H9 (cell line): Measurements from ENCODE around the gene QSOX2. TPM values are rescaled to one million over a fixed set of nuclear protein-coding genes. Genes with fewer than 3 reads are reported as not detected.

Experiments used
- DNase-seq: peaks from one replicate; pipeline ENCODE4 v3.0.0-alpha.2; 2017
- H2AFZ ChIP-seq: one replicate; pipeline ENCODE4 v1.6.1; 2013; ENCODE audit warnings: mild to moderate bottlenecking, low read length, control low read depth, moderate library complexity
- H2AK5ac ChIP-seq: 2 replicates; pipeline ENCODE4 v1.6.1; 2013; ENCODE audit warnings: low read length, control low read depth, mixed read lengths; ENCODE audit not compliant: insufficient read length
- H2BK120ac ChIP-seq: one replicate; pipeline ENCODE4 v1.6.1; 2013; ENCODE audit warnings: low read depth, mild to moderate bottlenecking, low read length, control low read depth, inconsistent platforms; ENCODE audit not compliant: poor library complexity, severe bottlenecking
- H2BK12ac ChIP-seq: 2 replicates; pipeline ENCODE4 v1.6.1; 2013; ENCODE audit warnings: low read length, control low read depth, mixed read lengths, low read depth; ENCODE audit not compliant: insufficient read length
- H2BK15ac ChIP-seq: 2 replicates; pipeline ENCODE4 v1.6.1; 2013; ENCODE audit warnings: low read depth, low read length, control low read depth
- H2BK20ac ChIP-seq: one replicate; pipeline ENCODE4 v1.6.1; 2013; ENCODE audit warnings: low read depth, mild to moderate bottlenecking, low read length, control low read depth, inconsistent platforms; ENCODE audit not compliant: poor library complexity, severe bottlenecking
- H2BK5ac ChIP-seq: 2 replicates; pipeline ENCODE4 v1.6.1; 2013; ENCODE audit warnings: low read length, control low read depth, mixed read lengths; ENCODE audit not compliant: insufficient read length
- H3K14ac ChIP-seq: 2 replicates; pipeline ENCODE4 v1.6.1; 2013; ENCODE audit warnings: low read length, control low read depth; ENCODE audit not compliant: insufficient read depth
- H3K18ac ChIP-seq: 2 replicates; pipeline ENCODE4 v1.6.1; 2013; ENCODE audit warnings: low read depth, mild to moderate bottlenecking, mixed read lengths, low read length, control low read depth; ENCODE audit not compliant: insufficient read length
- H3K23ac ChIP-seq: 2 replicates; pipeline ENCODE4 v1.6.1; 2013; ENCODE audit warnings: low read length, control low read depth, mixed read lengths, low read depth; ENCODE audit not compliant: insufficient read length
- H3K23me2 ChIP-seq: 2 replicates; pipeline ENCODE4 v1.6.1; 2013; ENCODE audit warnings: low read depth, mild to moderate bottlenecking, mixed read lengths, low read length, control low read depth; ENCODE audit not compliant: insufficient read length, poor library complexity, severe bottlenecking
- H3K27ac ChIP-seq: 2 replicates; pipeline ENCODE4 v1.5.1; 2013; ENCODE audit warnings: low read length, control low read depth, mixed read lengths, low read depth; ENCODE audit not compliant: insufficient read length
- H3K27me3 ChIP-seq: 2 replicates; pipeline ENCODE4 v1.6.1; 2013; ENCODE audit warnings: low read length, control low read depth, inconsistent platforms; ENCODE audit not compliant: insufficient read depth
- H3K4ac ChIP-seq: 2 replicates; pipeline ENCODE4 v1.6.1; 2013; ENCODE audit warnings: low read depth, mild to moderate bottlenecking, control low read depth, inconsistent platforms, low read length, moderate library complexity
- H3K4me1 ChIP-seq: 2 replicates; pipeline ENCODE4 v1.6.1; 2013; ENCODE audit warnings: low read length, control low read depth, inconsistent platforms; ENCODE audit not compliant: insufficient read depth
- H3K4me2 ChIP-seq: 2 replicates; pipeline ENCODE4 v1.6.1; 2013; ENCODE audit warnings: low read length, control low read depth, mixed read lengths; ENCODE audit not compliant: insufficient read length, insufficient read depth
- H3K56ac ChIP-seq: 2 replicates; pipeline ENCODE4 v1.6.1; 2013; ENCODE audit warnings: low read depth, mild to moderate bottlenecking, mixed read lengths, low read length, control low read depth; ENCODE audit not compliant: insufficient read length
- H3K79me1 ChIP-seq: 2 replicates; pipeline ENCODE4 v1.6.1; 2013; ENCODE audit warnings: low read depth, mild to moderate bottlenecking, moderate library complexity, low read length, control low read depth, inconsistent platforms; ENCODE audit not compliant: insufficient read depth, poor library complexity, severe bottlenecking
- H3K79me2 ChIP-seq: 2 replicates; pipeline ENCODE4 v1.6.1; 2013; ENCODE audit warnings: low read length, control low read depth, inconsistent platforms; ENCODE audit not compliant: insufficient read depth
- H3K9ac ChIP-seq: 2 replicates; pipeline ENCODE4 v1.6.1; 2013; ENCODE audit warnings: low read length, control low read depth, mixed read lengths; ENCODE audit not compliant: insufficient read length; ENCODE audit errors: extremely low read depth
- H3K9me3 ChIP-seq: one replicate; pipeline ENCODE4 v1.6.1; 2013; ENCODE audit warnings: low read depth, low read length, inconsistent platforms; ENCODE audit not compliant: control insufficient read depth
- H3T11ph ChIP-seq: one replicate; pipeline ENCODE4 v1.6.1; 2013; ENCODE audit warnings: mild to moderate bottlenecking, low read length, control low read depth, inconsistent platforms
- H4K20me1 ChIP-seq: one replicate; pipeline ENCODE4 v1.6.1; 2013; ENCODE audit not compliant: control insufficient read depth, insufficient read length, insufficient read depth
- H4K5ac ChIP-seq: 2 replicates; pipeline ENCODE4 v1.6.1; 2013; ENCODE audit warnings: low read depth, mild to moderate bottlenecking, mixed read lengths, low read length, control low read depth; ENCODE audit not compliant: insufficient read length
- H4K8ac ChIP-seq: replicated peaks from 2 replicates; pipeline ENCODE4 v1.6.1; 2013; ENCODE audit warnings: low read length, control low read depth, mixed read lengths, low read depth; ENCODE audit not compliant: insufficient read length
- H4K91ac ChIP-seq: 2 replicates; pipeline ENCODE4 v1.6.1; 2013; ENCODE audit warnings: low read depth, mild to moderate bottlenecking, moderate library complexity, mixed read lengths, low read length, control low read depth; ENCODE audit not compliant: insufficient read length
- H3K27ac Mint-ChIP-seq, 3 experiments: 2 replicates in 2 of 3; 3 replicates in 1 of 3; pipeline ENCODE4 v1.8.0; 2020 to 2021; ENCODE audit warnings: mixed read lengths in 3 of 3, mild to moderate bottlenecking in 1 of 3, moderate library complexity in 1 of 3
- H3K27me3 Mint-ChIP-seq: 2 replicates; pipeline ENCODE4 v1.8.0; 2021; ENCODE audit warnings: low read depth, mild to moderate bottlenecking, moderate library complexity, mixed read lengths
- H3K36me3 Mint-ChIP-seq, 3 experiments: 2 replicates in 2 of 3; 3 replicates in 1 of 3; pipeline ENCODE4 v1.8.0; 2020 to 2021; ENCODE audit warnings: low read depth in 3 of 3, mixed read lengths in 3 of 3; ENCODE audit not compliant: insufficient read depth in 1 of 3
- H3K4me1 Mint-ChIP-seq, 2 experiments: 2 replicates each; pipeline ENCODE4 v1.8.0; 2020; ENCODE audit warnings: mixed read lengths in 2 of 2
- H3K4me3 Mint-ChIP-seq, 2 experiments: 2 replicates in 1 of 2; 3 replicates in 1 of 2; pipeline ENCODE4 v1.8.0; 2020 to 2021; ENCODE audit warnings: mild to moderate bottlenecking in 2 of 2, mixed read lengths in 2 of 2, moderate library complexity in 1 of 2
- H3K9me3 Mint-ChIP-seq, 2 experiments: 2 replicates in 1 of 2; 3 replicates in 1 of 2; pipeline ENCODE4 v1.8.0; 2020; ENCODE audit warnings: mild to moderate bottlenecking in 2 of 2, mixed read lengths in 2 of 2, moderate library complexity in 1 of 2
- CTCF ChIP-seq: fragments of 200-600 bp; sonication (generic); conservative IDR thresholded peaks from 3 replicates; pipeline ENCODE4 v1.8.0; 2021; ENCODE audit warnings: antibody characterized with exemption, mild to moderate bottlenecking
- WGBS: extraction: QIAGEN DNeasy Blood & Tissue Kit; methylation state at CpG from one replicate; pipeline ENCODE4 v1.1.7; 2013; ENCODE audit warnings: missing lambda C conversion rate, low lambda C conversion rate, mixed read lengths; ENCODE audit not compliant: insufficient read length; ENCODE audit errors: extremely low coverage; 5-methylcytosine and 5-hydroxymethylcytosine counted together
- long read RNA-seq: library from polyadenylated mRNA; unstranded; transcript quantifications from one replicate; pipeline ENCODE4 v2.0.0, GENCODE V29; 2020
- total RNA-seq: library from RNA; stranded (reverse); gene quantifications from 2 replicates; pipeline ENCODE4 v1.2.1, GENCODE V29; 2021

QSOX2 gene, protein sequence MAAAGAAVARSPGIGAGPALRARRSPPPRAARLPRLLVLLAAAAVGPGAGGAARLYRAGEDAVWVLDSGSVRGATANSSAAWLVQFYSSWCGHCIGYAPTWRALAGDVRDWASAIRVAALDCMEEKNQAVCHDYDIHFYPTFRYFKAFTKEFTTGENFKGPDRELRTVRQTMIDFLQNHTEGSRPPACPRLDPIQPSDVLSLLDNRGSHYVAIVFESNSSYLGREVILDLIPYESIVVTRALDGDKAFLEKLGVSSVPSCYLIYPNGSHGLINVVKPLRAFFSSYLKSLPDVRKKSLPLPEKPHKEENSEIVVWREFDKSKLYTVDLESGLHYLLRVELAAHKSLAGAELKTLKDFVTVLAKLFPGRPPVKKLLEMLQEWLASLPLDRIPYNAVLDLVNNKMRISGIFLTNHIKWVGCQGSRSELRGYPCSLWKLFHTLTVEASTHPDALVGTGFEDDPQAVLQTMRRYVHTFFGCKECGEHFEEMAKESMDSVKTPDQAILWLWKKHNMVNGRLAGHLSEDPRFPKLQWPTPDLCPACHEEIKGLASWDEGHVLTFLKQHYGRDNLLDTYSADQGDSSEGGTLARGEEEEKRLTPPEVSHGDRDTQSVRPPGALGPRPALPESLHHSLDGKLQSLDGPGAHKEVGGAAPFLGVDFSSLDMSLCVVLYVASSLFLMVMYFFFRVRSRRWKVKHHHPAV
- 25.0 and 25.8 TPM in 2 replicates for total RNA-seq
- long read RNA-seq, partial matches to known transcripts: 0 of 5 reads
- long read RNA-seq, other reads (novel, unspliced or antisense): 5 of 5 reads

- no peak within 1 kb of the TSS for H2BK12ac ChIP-seq
- no peaks in the 10 kb centered on the region; a peak in 1 of 5 replicates for H3K9me3 Mint-ChIP-seq
- no peak within 1 kb of the TSS for H4K91ac ChIP-seq
- H2AFZ ChIP-seq: no peak within 1 kb of the TSS
- peaks cover 18% of the 10 kb centered on the region; the same call in 1 of the 2 replicates for H3K79me2 ChIP-seq
- peak within 1 kb of the TSS; percentile 66 for H3K9ac ChIP-seq
- H3T11ph ChIP-seq: no peak within 1 kb of the TSS
- no peak within 1 kb of the TSS; the same call in 1 of the 2 replicates for H3K14ac ChIP-seq
- no peak within 1 kb of the TSS for H2AK5ac ChIP-seq
- H3K27ac Mint-ChIP-seq: peak within 1 kb of the TSS; percentile 71 to 75 (median 71); a peak in 6 of 7 replicates
- no peak within 1 kb of the TSS for H4K5ac ChIP-seq
- H3K4me1 Mint-ChIP-seq: peaks cover 35 to 56% of the 10 kb centered on the region in 2 experiments
- peaks cover 5% of the 10 kb centered on the region for H3K23me2 ChIP-seq
- DNase-seq: peak; percentile 80
- no peak within 1 kb of the TSS for H3K56ac ChIP-seq
- no peak within 1 kb of the TSS for H3K23ac ChIP-seq
- H2BK120ac ChIP-seq: no peak within 1 kb of the TSS
- TF ChIP-seq CTCF: no peak
- H3K27me3 ChIP-seq: no peaks in the 10 kb centered on the region
- no peak within 1 kb of the TSS for H2BK20ac ChIP-seq
- peaks cover 5% of the 10 kb centered on the region for H3K79me1 ChIP-seq
- peaks cover 6% of the 10 kb centered on the region for H4K20me1 ChIP-seq
- H3K4me2 ChIP-seq: peak within 1 kb of the TSS; percentile 80
- peak within 1 kb of the TSS; percentile 83 to 95 for H3K4me3 Mint-ChIP-seq
- H2BK5ac ChIP-seq: no peak within 1 kb of the TSS
- H3K9me3 ChIP-seq: no peaks in the 10 kb centered on the region
- H4K8ac ChIP-seq: no peak within 1 kb of the TSS
- no peak within 1 kb of the TSS for H3K27ac ChIP-seq
- H3K36me3 Mint-ChIP-seq: peaks cover 0 to 7% (median 5%) of the 10 kb centered on the region in 3 experiments; a peak in 3 of 7 replicates
- peaks cover 18% of the 10 kb centered on the region for H3K27me3 Mint-ChIP-seq
- no peak within 1 kb of the TSS for H3K4ac ChIP-seq
- H3K4me1 ChIP-seq: peaks cover 9% of the 10 kb centered on the region
- WGBS: no CpG with 5 or more reads among the region's 112 CpGs
- H2BK15ac ChIP-seq: no peak within 1 kb of the TSS
- H3K18ac ChIP-seq: no peak within 1 kb of the TSS
These were observed at the start of gene QSOX2 for GRCh38 chr9:136245219-136246150. QSOX2 (minus strand) TSS chr9:136245812; CDS start chr9:136245803, 9 bp downstream.
